RWPE1 (cell line): ENCODE data around the gene KLF4.

ENCODE experiments used
- CTCF ChIA-PET: fragments of 350-600 bp; sonication (Branson Sonifier 250); formaldehyde crosslinking; extraction: SDS; loops from one replicate; lab custom pipeline; 2021; lab: Yijun Ruan, JAX
- POLR2A ChIA-PET: fragments of 400-600 bp; formaldehyde crosslinking; extraction: SDS; loops from one replicate; lab custom pipeline; 2020; ENCODE audit warnings: antibody characterized with exemption; ENCODE audit not compliant: low non-redundant PET; lab: Yijun Ruan, JAX
- DNase-seq: peaks from one replicate; pipeline ENCODE4 v3.0.0; 2012; ENCODE audit warnings: low spot score
- H3K27ac ChIP-seq: fragments of 450-650 bp; 2 replicates; pipeline ENCODE4 v1.5.1; 2017
- TF ChIP-seq, protein P1 (sequence below): fragments of 450-650 bp; conservative IDR thresholded peaks from 2 replicates; pipeline ENCODE4 v1.5.1; 2017; ENCODE audit warnings: low read depth, mild to moderate bottlenecking

Gene KLF4

DNA sequence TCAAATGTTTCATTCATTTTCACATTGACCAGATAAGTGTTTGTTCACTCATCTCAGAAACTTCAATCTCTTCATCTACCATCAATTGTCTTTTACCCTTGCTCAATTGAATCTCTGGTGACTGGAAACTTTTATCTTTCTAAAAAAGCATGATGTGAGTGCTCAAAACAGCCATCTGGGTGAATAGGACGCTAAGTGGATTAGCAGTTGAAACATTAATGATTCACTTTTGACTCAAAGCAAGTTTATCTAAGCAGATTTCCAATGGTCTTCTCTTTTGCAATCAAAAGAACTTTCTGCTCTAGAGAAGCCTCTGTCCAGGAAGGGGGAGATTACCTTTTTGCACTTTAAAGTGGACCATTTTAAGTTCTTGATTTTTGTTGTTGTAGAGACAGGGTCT, 22.2 kb downstream of the KLF4 start:
- CTCF ChIA-PET: interaction anchor here (0.6 kb wide), 1 partner anchor 24 kb away, joined by 4 read pairs; no protein-coding TSS in a partner anchor
- TF ChIP-seq, protein P1, sequence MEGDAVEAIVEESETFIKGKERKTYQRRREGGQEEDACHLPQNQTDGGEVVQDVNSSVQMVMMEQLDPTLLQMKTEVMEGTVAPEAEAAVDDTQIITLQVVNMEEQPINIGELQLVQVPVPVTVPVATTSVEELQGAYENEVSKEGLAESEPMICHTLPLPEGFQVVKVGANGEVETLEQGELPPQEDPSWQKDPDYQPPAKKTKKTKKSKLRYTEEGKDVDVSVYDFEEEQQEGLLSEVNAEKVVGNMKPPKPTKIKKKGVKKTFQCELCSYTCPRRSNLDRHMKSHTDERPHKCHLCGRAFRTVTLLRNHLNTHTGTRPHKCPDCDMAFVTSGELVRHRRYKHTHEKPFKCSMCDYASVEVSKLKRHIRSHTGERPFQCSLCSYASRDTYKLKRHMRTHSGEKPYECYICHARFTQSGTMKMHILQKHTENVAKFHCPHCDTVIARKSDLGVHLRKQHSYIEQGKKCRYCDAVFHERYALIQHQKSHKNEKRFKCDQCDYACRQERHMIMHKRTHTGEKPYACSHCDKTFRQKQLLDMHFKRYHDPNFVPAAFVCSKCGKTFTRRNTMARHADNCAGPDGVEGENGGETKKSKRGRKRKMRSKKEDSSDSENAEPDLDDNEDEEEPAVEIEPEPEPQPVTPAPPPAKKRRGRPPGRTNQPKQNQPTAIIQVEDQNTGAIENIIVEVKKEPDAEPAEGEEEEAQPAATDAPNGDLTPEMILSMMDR: no peak
- no peak for DNase-seq
- no peak overlapping the region for H3K27ac ChIP-seq
- POLR2A ChIA-PET: no interaction called here

DNA sequence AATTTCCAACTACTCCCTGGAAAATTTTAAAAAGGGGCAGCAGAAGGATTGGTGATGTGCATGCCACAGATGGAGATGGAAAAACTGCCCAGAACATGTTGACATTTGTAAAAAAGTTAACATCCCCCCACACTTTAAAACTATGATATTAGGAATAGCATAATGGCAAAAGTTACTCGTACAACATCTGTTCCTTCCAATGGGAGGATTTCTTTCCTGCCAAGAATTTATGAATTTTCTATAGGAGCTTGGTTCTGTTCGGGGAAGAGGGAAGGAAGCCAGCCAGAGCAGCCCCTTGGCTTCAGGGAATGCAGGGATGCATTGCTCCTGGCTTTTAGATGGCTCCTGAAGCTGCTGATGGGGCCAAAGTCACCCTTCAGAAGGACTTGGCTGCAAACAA, 22.7 kb downstream of the KLF4 start:
- TF ChIP-seq, protein P1: no peak
- ChIA-PET CTCF (interaction anchor here (1.2 kb wide), 1 partner anchor 1095 kb away, joined by 3 read pairs; no protein-coding TSS in a partner anchor), POLR2A (no interaction called here)
- H3K27ac ChIP-seq: no peak overlapping the region
- DNase-seq: no peak

DNA sequence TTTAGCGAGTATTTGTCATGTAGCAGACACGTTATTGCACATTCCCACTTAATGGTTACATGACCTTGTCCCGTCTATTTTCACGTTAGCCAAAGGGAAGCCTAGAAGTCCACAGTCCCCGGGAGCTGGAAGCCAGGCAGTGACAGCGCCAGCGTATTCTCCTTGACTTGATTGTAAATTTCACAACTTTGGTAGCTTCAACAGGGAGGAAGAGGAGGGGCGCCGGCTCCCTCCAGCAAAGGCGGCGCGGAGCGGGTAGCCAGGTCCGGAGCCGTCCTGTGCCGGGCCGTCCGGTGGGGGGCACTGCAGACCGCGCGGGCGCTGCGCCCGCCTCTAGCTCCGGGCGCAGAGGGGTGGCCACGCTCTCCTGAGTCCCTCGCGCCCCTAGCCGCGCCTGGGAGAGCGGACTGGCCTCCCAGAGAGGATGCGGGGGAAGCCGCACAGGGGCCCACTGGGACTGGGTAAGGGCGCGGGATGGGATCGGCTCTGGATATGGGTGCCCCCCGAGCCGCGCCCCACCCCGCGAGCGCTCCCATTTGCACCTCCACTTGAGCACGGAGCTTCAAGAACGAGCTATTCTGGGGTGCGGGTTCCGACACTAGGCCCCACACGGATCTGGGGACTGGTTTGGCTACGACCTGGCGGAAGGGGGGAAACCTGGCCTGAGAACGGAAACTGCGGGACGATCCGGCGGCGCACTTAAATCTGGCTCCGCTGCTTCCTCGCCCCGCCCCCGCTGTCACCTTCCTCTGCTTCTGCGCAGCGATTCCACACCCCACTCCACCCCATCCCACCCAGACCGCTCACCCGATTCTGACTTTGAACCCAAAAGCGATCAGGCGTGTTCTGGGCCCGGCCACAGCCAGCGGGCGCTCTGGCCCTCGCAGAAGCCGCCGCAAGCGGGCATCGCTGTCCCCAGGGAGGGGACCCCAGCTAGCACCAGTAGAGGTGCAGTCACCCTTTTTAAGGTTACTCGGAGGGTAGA, 23.8 kb downstream of the KLF4 start:
- peak; percentile 83 for DNase-seq
- CTCF ChIA-PET: interaction anchor here (0.5 to 1.9 kb wide), 25 partner anchors 11 to 1413 kb away, joined by 3 to 11 read pairs (median 3); no protein-coding TSS in a partner anchor
- peak overlapping the region; percentile 25 for H3K27ac ChIP-seq
- TF ChIP-seq, protein P1: peak; percentile 99
- POLR2A ChIA-PET: no interaction called here

DNA sequence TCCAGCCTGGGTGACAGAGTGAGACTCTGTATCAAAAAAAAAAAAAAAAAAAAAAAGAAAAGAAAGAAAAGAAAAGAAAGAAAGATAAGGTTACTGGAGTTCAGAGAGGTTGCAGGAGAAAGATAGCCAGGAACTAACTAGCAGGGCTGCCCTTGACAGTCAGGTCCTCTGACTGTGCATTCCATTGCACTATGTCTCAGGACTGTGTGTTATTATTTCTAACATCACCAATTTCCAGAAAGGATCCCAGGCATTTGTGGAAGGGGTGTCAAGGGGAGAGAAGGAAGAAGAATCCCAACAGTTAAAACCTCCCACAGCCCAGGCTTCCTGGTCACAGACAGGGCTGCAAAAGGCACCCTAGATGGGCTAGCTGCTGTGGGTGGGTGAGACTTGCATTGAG, 25.1 kb downstream of the KLF4 start:
- CTCF ChIA-PET: interaction anchor here (0.6 to 1.9 kb wide), 6 partner anchors 21 to 1350 kb away, joined by 3 to 8 read pairs (median 6); no protein-coding TSS in a partner anchor
- no peak for DNase-seq
- no peak overlapping the region for H3K27ac ChIP-seq
- POLR2A ChIA-PET: no interaction called here
- TF ChIP-seq, protein P1: no peak

DNA sequence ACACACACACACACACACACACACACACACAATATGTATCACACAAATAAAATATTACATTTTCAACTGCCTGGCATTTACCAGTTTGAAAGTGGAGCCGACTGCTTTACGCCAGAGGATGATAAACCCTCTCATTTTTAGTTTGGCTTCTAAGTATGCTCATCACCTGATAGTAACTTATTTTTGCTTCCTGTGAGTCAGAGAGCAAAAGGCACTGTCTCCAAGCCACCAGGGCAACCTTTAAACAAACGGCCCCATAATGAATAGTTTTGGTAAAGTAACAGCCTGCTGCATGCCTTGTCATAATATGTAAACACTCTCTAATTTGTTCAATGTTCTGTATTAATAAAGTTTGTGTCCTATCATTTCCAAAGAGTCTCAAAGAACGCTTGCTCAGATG, 26.9 kb downstream of the KLF4 start:
- no peak for DNase-seq
- POLR2A ChIA-PET: no interaction called here
- TF ChIP-seq, protein P1: no peak
- no peak overlapping the region for H3K27ac ChIP-seq
- CTCF ChIA-PET: interaction anchor here (0.6 to 0.7 kb wide), 2 partner anchors 779 to 947 kb away, joined by 4 to 7 read pairs; no protein-coding TSS in a partner anchor

DNA sequence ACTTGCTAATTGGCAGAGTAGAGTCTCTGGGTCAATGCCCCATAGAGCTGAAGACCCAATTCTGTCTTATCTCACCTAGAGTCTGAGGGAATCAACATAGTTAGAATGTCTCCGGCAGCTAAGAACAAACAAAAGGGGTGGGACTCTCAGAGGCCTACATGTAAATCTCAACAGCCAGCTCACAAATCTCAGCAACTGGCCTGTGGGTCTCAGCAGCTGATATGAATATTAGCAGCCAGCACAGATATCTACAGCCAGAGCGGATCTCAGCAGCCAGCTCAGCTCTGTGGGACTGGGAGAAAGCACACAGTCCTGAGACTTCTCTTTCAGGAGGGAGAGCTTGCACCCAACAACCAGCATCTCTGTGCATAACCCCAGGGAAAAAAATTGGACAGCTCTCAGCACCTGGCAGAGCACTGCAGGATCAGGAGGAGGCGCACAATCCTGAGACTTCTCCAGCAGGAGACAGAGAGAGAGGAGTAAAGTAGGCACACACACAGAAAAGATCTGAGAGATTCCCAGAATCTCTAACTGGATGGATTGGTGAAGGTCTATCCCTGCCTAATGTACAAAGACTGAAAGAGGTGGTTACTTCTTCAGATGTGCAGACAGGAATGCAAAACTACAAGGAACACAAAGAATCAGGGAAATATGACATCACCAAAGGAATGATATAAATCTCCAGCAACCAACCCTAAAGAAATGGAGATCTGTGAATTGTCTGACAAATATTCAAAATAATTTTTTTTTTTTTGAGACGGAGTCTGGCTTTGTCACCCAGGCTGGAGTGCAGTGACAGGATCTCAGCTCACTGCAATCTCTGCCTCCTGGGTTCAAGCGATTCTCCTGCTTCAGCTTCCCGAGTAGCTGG, 29.2 kb downstream of the KLF4 start:
- H3K27ac ChIP-seq: no peak overlapping the region
- POLR2A ChIA-PET: no interaction called here
- no peak for DNase-seq
- CTCF ChIA-PET: interaction anchor here (1.2 kb wide), 1 partner anchor 38 kb away, joined by 4 read pairs; no protein-coding TSS in a partner anchor
- TF ChIP-seq, protein P1: no peak
